CD14-positive monocyte (primary cell): ENCODE measurements around the gene DIAPH2. TPM values are rescaled to one million over a fixed set of nuclear protein-coding genes. Genes with fewer than 3 reads are reported as not detected.

Source experiments
- DNase-seq, 3 donors: peaks; one replicate each; pipeline ENCODE4 v3.0.0-alpha.2; 2011 to 2022
- H2AFZ ChIP-seq: 2 replicates; pipeline ENCODE4 v1.6.0; 2012; ENCODE audit warnings: mild to moderate bottlenecking, low read depth, low read length, inconsistent platforms; ENCODE audit not compliant: insufficient read depth, poor library complexity, severe bottlenecking
- H3K27ac ChIP-seq, 2 donors: 1 replicate in 1 of 2; 2 replicates in 1 of 2; pipeline ENCODE4 v1.5.1; 2012 to 2013; ENCODE audit warnings: low read length in 2 of 2, control low read depth in 1 of 2, inconsistent platforms in 1 of 2, low read depth in 1 of 2, mild to moderate bottlenecking in 1 of 2
- H3K27me3 ChIP-seq, 2 donors: one replicate each; pipeline versions ENCODE4 v1.6.0 to v1.6.1; 2011 to 2013; ENCODE audit warnings: low read length in 2 of 2; ENCODE audit not compliant: control insufficient read depth in 2 of 2, insufficient read depth in 2 of 2
- H3K36me3 ChIP-seq, 2 donors: replicated peaks in 1 of 2; 1 replicate in 1 of 2; 2 replicates in 1 of 2; pipeline versions ENCODE4 v1.5.1 to v1.6.1; 2012 to 2013; ENCODE audit warnings: low read length in 2 of 2, control low read depth in 1 of 2, inconsistent platforms in 1 of 2, mild to moderate bottlenecking in 1 of 2; ENCODE audit not compliant: insufficient read depth in 2 of 2, control insufficient read depth in 1 of 2
- H3K4me1 ChIP-seq, 2 donors: 1 replicate in 1 of 2; 2 replicates in 1 of 2; pipeline versions ENCODE4 v1.5.1 to v1.6.1; 2012 to 2013; ENCODE audit warnings: low read length in 2 of 2, control low read depth in 1 of 2, inconsistent platforms in 1 of 2, mild to moderate bottlenecking in 1 of 2, moderate library complexity in 1 of 2; ENCODE audit not compliant: insufficient read depth in 2 of 2, control insufficient read depth in 1 of 2
- H3K4me2 ChIP-seq: replicated peaks from 2 replicates; pipeline ENCODE3; 2012; ENCODE audit warnings: low read length, moderate library complexity, mild to moderate bottlenecking; ENCODE audit not compliant: poor library complexity, severe bottlenecking; ENCODE audit errors: extremely low read depth
- H3K4me3 ChIP-seq, 3 experiments: fragments of 200-600 bp in 1 of 3; sonication (generic) in 1 of 3; replicated peaks in 1 of 3; 1 replicate in 2 of 3; 2 replicates in 1 of 3; pipeline ENCODE4 v1.5.1; 2011 to 2013; ENCODE audit warnings: low read length in 3 of 3, mild to moderate bottlenecking in 3 of 3, control low read depth in 2 of 3, low read depth in 2 of 3, inconsistent platforms in 1 of 3, moderate library complexity in 1 of 3
- H3K79me2 ChIP-seq: 2 replicates; pipeline ENCODE4 v1.6.0; 2012; ENCODE audit warnings: mild to moderate bottlenecking, control low read depth, inconsistent platforms, low read length, moderate library complexity; ENCODE audit not compliant: insufficient read depth
- H3K9ac ChIP-seq: 2 replicates; pipeline ENCODE4 v1.6.0; 2017; ENCODE audit warnings: low read length, mild to moderate bottlenecking; ENCODE audit not compliant: insufficient read depth, poor library complexity, severe bottlenecking
- H3K9me3 ChIP-seq, 2 donors: replicated peaks in 1 of 2; 1 replicate in 1 of 2; 2 replicates in 1 of 2; pipeline versions ENCODE4 v1.5.1 to v1.6.1; 2012 to 2013; ENCODE audit warnings: low read length in 2 of 2, control low read depth in 1 of 2; ENCODE audit not compliant: control insufficient read depth in 1 of 2, insufficient read depth in 1 of 2
- H4K20me1 ChIP-seq: 2 replicates; pipeline ENCODE4 v1.6.0; 2012; ENCODE audit warnings: mild to moderate bottlenecking, low read length, control low read depth, moderate library complexity; ENCODE audit not compliant: insufficient read depth
- H3K27ac Mint-ChIP-seq, 7 donors: one replicate each; pipeline ENCODE4 v1.8.0; 2020; ENCODE audit warnings: mild to moderate bottlenecking in 7 of 7, mixed read lengths in 7 of 7, moderate library complexity in 6 of 7, inconsistent platforms in 2 of 7
- H3K27me3 Mint-ChIP-seq, 3 donors: one replicate each; pipeline ENCODE4 v1.8.0; 2021 to 2022; ENCODE audit warnings: low read depth in 3 of 3, mild to moderate bottlenecking in 3 of 3, mixed read lengths in 3 of 3, moderate library complexity in 3 of 3, inconsistent platforms in 1 of 3
- H3K36me3 Mint-ChIP-seq, 2 donors: one replicate each; pipeline ENCODE4 v1.8.0; 2020; ENCODE audit warnings: mixed read lengths in 2 of 2, inconsistent platforms in 1 of 2, mild to moderate bottlenecking in 1 of 2
- H3K4me1 Mint-ChIP-seq: one replicate; pipeline ENCODE4 v1.8.0; 2020; ENCODE audit warnings: mild to moderate bottlenecking, mixed read lengths
- H3K4me3 Mint-ChIP-seq, 2 donors: one replicate each; pipeline ENCODE4 v1.8.0; 2020; ENCODE audit warnings: mild to moderate bottlenecking in 2 of 2, mixed read lengths in 2 of 2, moderate library complexity in 1 of 2
- H3K9me3 Mint-ChIP-seq, 7 donors: one replicate each; pipeline ENCODE4 v1.8.0; 2020 to 2022; ENCODE audit warnings: mixed read lengths in 7 of 7, mild to moderate bottlenecking in 6 of 7, moderate library complexity in 6 of 7, inconsistent platforms in 2 of 7
- WGBS: methylation state at CpG from one replicate; pipeline ENCODE4 v1.1.5; 2013; ENCODE audit warnings: missing lambda C conversion rate; ENCODE audit not compliant: insufficient coverage; 5-methylcytosine and 5-hydroxymethylcytosine counted together
- intact Hi-C, 2 donors: fragments of 100-400 bp; cut with micrococcal nuclease; formaldehyde crosslinking; loops; one replicate each; pipeline versions ENCODE4 v1.15.0 to v1.15.1; 2023
- polyA plus RNA-seq, 3 donors: library from polyadenylated mRNA; depleted of rRNA in 1 of 3; unstranded in 2 of 3; stranded (reverse) in 1 of 3; fragments of 300-500 nt in 2 of 3; fragments of >200 nt in 1 of 3; fragmentation: Illumina TruSeq in 2 of 3; gene quantifications; 1 replicate in 2 of 3; 2 replicates in 1 of 3; pipeline ENCODE4 v1.2.3, GENCODE V29; 2012 to 2021
- TF ChIP-seq, protein P1 (sequence below): fragments of 200-600 bp; IDR thresholded peaks from one replicate; pipeline ENCODE4 v1.8.0; 2022; ENCODE audit warnings: antibody characterized with exemption, mild to moderate bottlenecking

The DIAPH2 gene
- polyA plus RNA-seq, 3 donors, result 9.5 to 20.5 (median 11.4) TPM

DNA sequence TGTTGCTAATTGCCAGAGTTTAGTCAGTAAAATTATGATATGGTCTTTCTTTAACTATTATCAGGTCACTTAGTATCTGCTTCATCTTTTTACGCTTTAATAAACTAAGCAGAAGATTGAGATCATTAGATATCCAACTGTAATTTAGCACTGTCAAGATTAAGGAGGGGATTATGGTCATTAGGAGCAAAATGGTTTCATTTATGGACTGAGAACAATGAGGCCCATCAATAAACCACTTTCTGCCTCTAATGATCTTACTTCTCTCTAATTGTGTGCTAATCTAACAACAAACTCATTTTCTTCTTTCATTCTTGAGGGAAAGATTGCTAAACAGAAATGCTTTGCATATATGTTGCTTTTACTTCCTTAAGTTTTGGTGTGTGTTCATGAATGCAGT is 539.5 kb downstream of the DIAPH2 start:
- TF ChIP-seq, protein P1, sequence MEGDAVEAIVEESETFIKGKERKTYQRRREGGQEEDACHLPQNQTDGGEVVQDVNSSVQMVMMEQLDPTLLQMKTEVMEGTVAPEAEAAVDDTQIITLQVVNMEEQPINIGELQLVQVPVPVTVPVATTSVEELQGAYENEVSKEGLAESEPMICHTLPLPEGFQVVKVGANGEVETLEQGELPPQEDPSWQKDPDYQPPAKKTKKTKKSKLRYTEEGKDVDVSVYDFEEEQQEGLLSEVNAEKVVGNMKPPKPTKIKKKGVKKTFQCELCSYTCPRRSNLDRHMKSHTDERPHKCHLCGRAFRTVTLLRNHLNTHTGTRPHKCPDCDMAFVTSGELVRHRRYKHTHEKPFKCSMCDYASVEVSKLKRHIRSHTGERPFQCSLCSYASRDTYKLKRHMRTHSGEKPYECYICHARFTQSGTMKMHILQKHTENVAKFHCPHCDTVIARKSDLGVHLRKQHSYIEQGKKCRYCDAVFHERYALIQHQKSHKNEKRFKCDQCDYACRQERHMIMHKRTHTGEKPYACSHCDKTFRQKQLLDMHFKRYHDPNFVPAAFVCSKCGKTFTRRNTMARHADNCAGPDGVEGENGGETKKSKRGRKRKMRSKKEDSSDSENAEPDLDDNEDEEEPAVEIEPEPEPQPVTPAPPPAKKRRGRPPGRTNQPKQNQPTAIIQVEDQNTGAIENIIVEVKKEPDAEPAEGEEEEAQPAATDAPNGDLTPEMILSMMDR, result no peak
- Mint-ChIP-seq H3K4me1 (peaks cover 4% of the 10 kb centered on the region), H3K27ac (peak overlapping the region in 1 of 7 donors; percentile 65), H3K36me3 (no peaks in the 10 kb centered on the region), H3K4me3 (no peak overlapping the region), H3K9me3 (peaks cover 0 to 1% (median 0%) of the 10 kb centered on the region in 7 donors), H3K27me3 (peaks cover 0 to 1% (median 0%) of the 10 kb centered on the region in 3 donors)
- Histone ChIP-seq H3K36me3 (no peaks in the 10 kb centered on the region), H4K20me1 (no peaks in the 10 kb centered on the region), H3K27ac (no peak overlapping the region), H3K9me3 (no peaks in the 10 kb centered on the region), H3K4me3 (no peak overlapping the region), H3K27me3 (no peaks in the 10 kb centered on the region), H3K4me1 (no peaks in the 10 kb centered on the region), H2AFZ (no peak overlapping the region), H3K4me2 (no peak overlapping the region), H3K79me2 (no peaks in the 10 kb centered on the region), H3K9ac (no peak overlapping the region)
- WGBS, result no CpG with 5 or more reads among the region's 1 CpG
- DNase-seq, result no peak
- intact Hi-C loops, result no loop called here

DNA sequence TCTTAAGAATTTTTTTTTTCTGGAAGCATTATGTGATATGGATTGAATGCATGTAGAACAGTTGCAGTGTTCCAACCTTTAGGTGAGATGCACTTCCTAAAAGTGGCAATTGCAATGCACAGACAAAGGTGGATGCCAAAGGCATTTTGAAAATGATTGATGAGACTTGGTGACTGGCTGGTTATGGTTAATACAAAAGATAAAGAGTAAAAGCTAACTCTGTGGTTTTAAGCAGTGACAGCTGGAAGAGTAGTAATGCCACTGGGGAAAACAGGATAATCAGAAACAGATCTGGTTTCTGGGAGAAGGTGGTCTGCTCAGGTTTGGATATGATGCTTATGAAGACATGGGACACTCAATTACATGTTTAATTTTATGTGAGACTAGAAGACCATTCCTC is 544.7 kb downstream of the DIAPH2 start:
- intact Hi-C loops, result no loop called here
- Mint-ChIP-seq H3K9me3 (no peaks in the 10 kb centered on the region), H3K4me1 (peaks cover under 1% of the 10 kb centered on the region), H3K36me3 (peaks cover 0 to 4% of the 10 kb centered on the region in 2 donors), H3K4me3 (no peak overlapping the region), H3K27ac (no peak overlapping the region), H3K27me3 (peaks cover 0 to 3% (median 0%) of the 10 kb centered on the region in 3 donors)
- H3K36me3 ChIP-seq, result no peaks in the 10 kb centered on the region
- no peaks in the 10 kb centered on the region for H4K20me1 ChIP-seq
- H3K9me3 ChIP-seq, result no peaks in the 10 kb centered on the region
- no peak for DNase-seq
- no peak overlapping the region for H2AFZ ChIP-seq
- no peak overlapping the region for H3K4me3 ChIP-seq
- no peak overlapping the region for H3K27ac ChIP-seq
- no peaks in the 10 kb centered on the region for H3K4me1 ChIP-seq
- H3K27me3 ChIP-seq, result no peaks in the 10 kb centered on the region
- no peak overlapping the region for H3K9ac ChIP-seq
- TF ChIP-seq, protein P1, result no peak
- no peak overlapping the region for H3K4me2 ChIP-seq
- H3K79me2 ChIP-seq, result no peaks in the 10 kb centered on the region
